Panc1 (cell line): Measurements from ENCODE around the gene SMAD9.

ENCODE experiments used
- POLR2AphosphoS5 ChIP-seq: IDR thresholded peaks from 2 replicates; pipeline ENCODE4 v1.6.1; 2012; ENCODE audit warnings: mild to moderate bottlenecking, low read depth, low read length, moderate library complexity
- REST ChIP-seq, 2 experiments: IDR thresholded peaks; 2 replicates each; pipeline ENCODE4 v1.6.1; 2011 to 2012; ENCODE audit warnings: low read depth in 2 of 2, control low read depth in 1 of 2, low read length in 1 of 2, mild to moderate bottlenecking in 1 of 2, moderate library complexity in 1 of 2; ENCODE audit not compliant: insufficient read depth in 1 of 2
- TF ChIP-seq, protein P1 (sequence below): fragments of 450-650 bp; IDR thresholded peaks from 2 replicates; pipeline ENCODE4 v1.5.1; 2017; ENCODE audit warnings: mild to moderate bottlenecking

GRCh38 chr13:36841391-36841790 lies 78.6 kb downstream of the SMAD9 start:
- TF ChIP-seq POLR2AphosphoS5: no peak
- TF ChIP-seq REST (IDR thresholded peaks at IDR 0.05; ENCODE audit: insufficient read depth in 1 of 2, low read depth in 2 of 2, low read length in 1 of 2): no peak
- TF ChIP-seq, protein P1, sequence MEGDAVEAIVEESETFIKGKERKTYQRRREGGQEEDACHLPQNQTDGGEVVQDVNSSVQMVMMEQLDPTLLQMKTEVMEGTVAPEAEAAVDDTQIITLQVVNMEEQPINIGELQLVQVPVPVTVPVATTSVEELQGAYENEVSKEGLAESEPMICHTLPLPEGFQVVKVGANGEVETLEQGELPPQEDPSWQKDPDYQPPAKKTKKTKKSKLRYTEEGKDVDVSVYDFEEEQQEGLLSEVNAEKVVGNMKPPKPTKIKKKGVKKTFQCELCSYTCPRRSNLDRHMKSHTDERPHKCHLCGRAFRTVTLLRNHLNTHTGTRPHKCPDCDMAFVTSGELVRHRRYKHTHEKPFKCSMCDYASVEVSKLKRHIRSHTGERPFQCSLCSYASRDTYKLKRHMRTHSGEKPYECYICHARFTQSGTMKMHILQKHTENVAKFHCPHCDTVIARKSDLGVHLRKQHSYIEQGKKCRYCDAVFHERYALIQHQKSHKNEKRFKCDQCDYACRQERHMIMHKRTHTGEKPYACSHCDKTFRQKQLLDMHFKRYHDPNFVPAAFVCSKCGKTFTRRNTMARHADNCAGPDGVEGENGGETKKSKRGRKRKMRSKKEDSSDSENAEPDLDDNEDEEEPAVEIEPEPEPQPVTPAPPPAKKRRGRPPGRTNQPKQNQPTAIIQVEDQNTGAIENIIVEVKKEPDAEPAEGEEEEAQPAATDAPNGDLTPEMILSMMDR: no peak
